SW480 (cell line): ENCODE measurements around the gene PSMB1.

Source experiments
- DNase-seq: peaks from one replicate; pipeline ENCODE4 v3.0.0-alpha.2; 2016; ENCODE audit warnings: low spot score

The PSMB1 gene

GRCh38 chr6:170552765-170553533, at the start of gene PSMB1:
TSS of gene PSMB1 (minus strand) at chr6:170553307. CDS start at chr6:170553242, 65 bp downstream.
- peak; percentile 91 for DNase-seq

- DNase-seq: no peak
Measured at GRCh38 chr6:170597278-170597677, 44.2 kb upstream of the PSMB1 start.

DNA sequence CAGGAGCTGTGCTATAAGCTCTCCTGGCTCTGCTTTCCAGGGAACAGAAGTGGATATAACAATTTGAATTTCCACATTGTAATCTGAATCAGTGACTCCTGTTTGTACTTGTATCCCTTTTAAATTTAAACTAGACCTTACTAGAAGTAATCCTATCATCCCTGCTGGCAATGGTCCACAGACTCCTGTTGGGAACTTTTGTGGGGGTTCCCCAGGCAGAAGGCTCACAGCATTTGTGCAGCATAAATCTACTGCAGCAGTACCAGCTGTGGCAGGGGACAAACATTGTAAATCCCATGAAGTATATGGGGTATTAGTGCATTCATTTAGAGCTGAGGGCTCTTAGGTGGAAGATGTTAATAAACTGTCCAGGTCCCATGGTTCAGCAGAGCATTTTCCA, 43.3 kb upstream of the PSMB1 start:
- no peak for DNase-seq

DNA sequence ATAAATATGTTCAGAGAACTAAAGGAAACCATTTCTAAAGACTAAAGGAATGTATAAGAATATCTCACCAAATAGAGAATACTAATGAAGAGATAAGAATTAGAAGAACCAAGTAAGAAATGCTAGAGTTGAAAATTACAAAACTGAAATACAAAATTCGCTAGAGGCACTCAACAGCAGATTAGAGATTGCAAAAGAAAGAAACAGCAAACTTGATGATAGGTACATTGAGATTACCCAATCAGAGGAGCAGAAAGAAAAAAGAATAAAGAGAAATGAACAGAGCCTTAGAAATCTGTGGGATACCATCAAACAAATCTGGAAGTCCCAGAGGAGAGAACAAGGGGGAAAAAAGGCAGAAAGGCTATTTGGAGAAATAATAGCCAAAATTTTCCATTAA, 37.6 kb upstream of the PSMB1 start:
- no peak for DNase-seq

DNA sequence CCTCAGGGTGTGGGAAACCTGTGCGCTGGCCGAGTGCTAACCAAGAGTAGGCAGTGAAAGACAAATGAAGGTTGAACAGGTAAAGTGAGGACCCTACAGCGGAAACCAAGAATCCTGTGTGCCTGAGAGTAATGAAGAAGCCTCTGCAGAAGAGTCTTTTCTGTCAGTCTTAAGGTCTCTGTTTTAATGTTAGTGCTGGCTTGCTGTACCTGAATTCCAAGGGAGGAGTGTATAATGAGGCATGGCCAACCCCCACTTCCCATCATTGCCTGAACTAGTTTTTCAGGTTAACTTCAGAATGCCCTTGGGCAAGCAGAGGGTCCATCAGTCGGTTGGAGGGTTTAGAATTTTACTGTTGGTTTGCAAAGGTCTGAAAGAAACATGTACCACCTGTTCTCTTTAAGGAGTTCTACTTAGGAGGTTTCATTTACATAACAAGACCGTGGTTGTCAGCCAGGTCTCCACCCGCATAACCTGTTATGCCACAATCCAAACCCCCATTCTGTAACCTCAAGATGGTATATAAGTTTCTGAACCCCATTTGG, 31.9 kb upstream of the PSMB1 start:
- DNase-seq: no peak

- DNase-seq: peak; percentile 92
Measured at GRCh38 chr6:170584181-170584953, 31.3 kb upstream of the PSMB1 start, which contains the start of gene PDCD2. TSS of gene PDCD2 (minus strand) at chr6:170584637. CDS start at chr6:170584581, 56 bp downstream.

DNA sequence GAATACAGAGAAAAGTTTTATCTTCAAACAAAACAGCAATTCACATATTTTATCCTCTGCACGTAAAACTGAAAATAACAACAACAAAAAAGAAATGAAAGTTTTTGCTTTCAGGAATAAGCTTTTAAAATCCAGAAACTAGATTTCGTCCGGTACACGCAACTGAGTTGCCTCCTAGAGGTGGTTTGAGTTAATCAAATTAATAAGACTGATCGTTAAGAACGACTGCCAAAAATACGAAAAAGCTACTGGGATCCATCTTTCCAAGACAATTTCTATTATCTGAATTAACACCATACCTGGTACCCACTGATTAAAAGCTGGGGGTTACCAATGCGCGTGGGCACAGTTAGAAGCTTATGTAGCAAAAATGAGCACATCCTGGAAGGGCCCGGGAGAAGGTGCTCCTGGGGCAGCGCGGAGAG, 30.7 kb upstream of the PSMB1 start:
- peak; percentile 1 for DNase-seq

- DNase-seq: no peak
Measured at GRCh38 chr6:170578909-170579308, 25.8 kb upstream of the PSMB1 start.

- DNase-seq: peak; percentile 8
Measured at GRCh38 chr6:170575250-170575649, 22.1 kb upstream of the PSMB1 start.

DNA sequence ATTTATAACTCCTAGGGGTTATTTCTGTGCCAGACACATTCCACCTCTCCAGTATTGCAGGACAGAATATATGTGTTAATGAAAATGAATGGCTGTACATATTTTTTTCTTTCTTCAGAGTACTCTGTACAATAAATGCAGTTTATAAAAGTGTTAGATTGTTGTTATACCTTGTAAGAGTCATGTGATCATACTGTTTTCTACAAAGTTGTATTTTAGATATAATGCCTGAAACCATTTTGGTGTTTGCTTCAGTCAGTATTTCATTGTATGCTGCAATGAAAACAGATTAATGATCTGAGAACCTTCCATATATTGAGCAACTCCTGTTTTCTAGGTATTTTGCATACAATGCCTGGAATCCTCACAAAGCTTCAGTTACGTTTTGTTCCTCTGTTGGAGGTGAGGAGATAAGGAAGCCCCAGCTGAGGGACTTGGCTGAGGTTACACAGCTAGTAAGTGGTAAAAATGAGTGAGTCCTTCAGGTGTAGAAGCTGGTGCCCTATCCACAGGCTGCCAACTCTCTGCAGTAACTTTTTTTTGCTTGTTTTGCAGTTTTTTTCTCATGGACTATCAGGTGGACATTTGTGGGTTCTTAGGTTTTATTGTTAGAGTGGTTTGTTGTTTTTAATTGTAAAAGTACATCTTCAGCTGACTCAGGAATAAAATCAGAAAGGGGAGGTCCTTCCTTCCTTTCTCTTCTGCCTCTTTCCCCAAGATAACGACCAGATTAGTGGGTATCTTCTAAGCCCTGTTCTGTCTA, 19.8 kb upstream of the PSMB1 start:
- no peak for DNase-seq

DNA sequence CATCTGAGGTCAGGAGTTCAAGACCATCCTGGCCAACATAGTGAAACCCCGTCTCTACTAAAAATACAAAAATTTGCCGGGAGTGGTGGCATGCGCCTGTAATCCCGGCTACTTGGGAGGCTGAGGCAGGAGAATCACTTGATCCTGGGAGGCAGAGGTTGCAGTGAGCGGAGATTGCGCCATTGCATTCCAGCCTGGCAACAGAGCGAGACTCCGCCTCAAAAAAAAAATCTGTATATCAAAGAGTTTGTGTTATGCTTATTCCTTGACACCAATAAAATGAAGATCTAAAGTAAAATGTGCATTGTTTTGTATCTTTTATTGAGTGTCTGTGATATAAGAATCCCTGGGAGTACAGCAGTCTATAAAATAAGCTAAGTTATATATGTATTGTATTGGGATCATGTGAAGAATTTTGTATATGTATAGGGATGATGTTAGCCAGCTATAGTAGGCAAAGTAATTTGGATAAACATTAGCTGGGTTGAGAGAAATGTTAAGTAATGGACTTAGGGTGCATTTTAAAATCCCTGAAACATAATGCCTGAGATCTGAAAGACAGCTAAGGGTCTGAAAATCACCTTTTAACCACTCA, 11.9 kb upstream of the PSMB1 start:
- DNase-seq: no peak

- DNase-seq: no peak
Measured at GRCh38 chr6:170561555-170561954, 8.4 kb upstream of the PSMB1 start.

GRCh38 chr6:170555305-170555704, 2.2 kb upstream of the PSMB1 start:
- no peak for DNase-seq

- no peak for DNase-seq
Measured at GRCh38 chr6:170554796-170555137, 1.7 kb upstream of the PSMB1 start.

GRCh38 chr6:170554013-170554795, 1.1 kb upstream of the PSMB1 start, which contains the start of gene TBP:
TSS of gene TBP (plus strand) at chr6:170554369. CDS start at chr6:170557030, 2,661 bp downstream.
- peak; percentile 97 for DNase-seq

DNA sequence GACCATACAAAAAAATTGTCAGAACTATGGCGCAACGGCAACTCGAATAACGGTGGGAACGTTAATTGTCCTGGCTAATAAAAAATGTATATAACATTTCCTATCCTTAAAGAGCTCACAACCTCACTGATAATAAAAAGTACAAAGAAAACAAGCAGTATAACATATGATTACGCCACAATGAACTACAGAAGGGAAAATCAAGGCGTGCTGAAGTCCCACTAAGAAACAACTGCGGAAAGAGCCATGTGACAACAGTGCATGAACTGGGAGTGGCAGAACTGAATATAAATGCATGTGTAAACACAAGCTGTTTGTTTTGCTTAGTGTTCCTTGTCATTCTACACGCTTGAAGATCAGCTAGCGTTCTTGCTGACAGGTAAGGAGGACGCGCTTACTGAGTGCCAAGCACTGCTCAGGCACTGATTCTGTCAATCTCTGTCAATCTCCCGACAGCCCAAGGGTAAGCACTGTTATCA, 466 bp upstream of the PSMB1 start:
- peak; percentile 37 for DNase-seq

- no peak for DNase-seq
Measured at GRCh38 chr6:170545405-170545804, 7.7 kb downstream of the PSMB1 start.

- DNase-seq: no peak
Measured at GRCh38 chr6:170542031-170542719, 10.9 kb downstream of the PSMB1 start.

- DNase-seq: no peak
Measured at GRCh38 chr6:170537329-170537728, 15.8 kb downstream of the PSMB1 start.

- no peak for DNase-seq
Measured at GRCh38 chr6:170536671-170537070, 16.4 kb downstream of the PSMB1 start.
